SU-DHL-6 (cell line): ENCODE measurements around the gene CPPED1.

ENCODE experiments used
- H2AFZ ChIP-seq: fragments of 200-600 bp; sonication (generic); 2 replicates; pipeline ENCODE4 v1.6.1; 2014; ENCODE audit warnings: low read depth, mild to moderate bottlenecking, moderate library complexity, mixed read lengths, antibody characterized with exemption, low read length; ENCODE audit not compliant: severe bottlenecking
- H3F3A ChIP-seq: fragments of 200-600 bp; shearing (Covaris generic); 2 replicates; pipeline ENCODE4 v1.6.0; 2016; ENCODE audit warnings: antibody characterized with exemption, mild to moderate bottlenecking; ENCODE audit not compliant: insufficient read depth
- H3K27ac ChIP-seq: fragments of 200-600 bp; sonication (generic); 2 replicates; pipeline ENCODE4 v1.5.1; 2016; ENCODE audit warnings: low read depth, mild to moderate bottlenecking, low read length, moderate library complexity, mixed read lengths
- H3K27me3 ChIP-seq: fragments of 200-600 bp; sonication (generic), shearing (Covaris generic); 2 replicates; pipeline ENCODE4 v1.6.0; 2014; ENCODE audit warnings: mild to moderate bottlenecking, low read length
- H3K36me3 ChIP-seq: fragments of 200-600 bp; sonication (generic); 2 replicates; pipeline ENCODE4 v1.6.1; 2014; ENCODE audit warnings: mild to moderate bottlenecking, low read length, mixed read lengths
- H3K4me2 ChIP-seq: fragments of 300-600, 200-600 bp; shearing (Covaris generic), sonication (generic); 2 replicates; pipeline ENCODE4 v1.6.0; 2014; ENCODE audit warnings: low read length, low read depth, mild to moderate bottlenecking; ENCODE audit not compliant: poor library complexity, severe bottlenecking
- H3K4me3 ChIP-seq: fragments of 200-600 bp; sonication (generic); 2 replicates; pipeline ENCODE4 v1.5.1; 2014; ENCODE audit warnings: antibody characterized with exemption, low read length, mild to moderate bottlenecking, mixed read lengths; ENCODE audit not compliant: insufficient read depth, poor library complexity, severe bottlenecking
- H3K79me2 ChIP-seq: fragments of 200-600 bp; sonication (generic); 2 replicates; pipeline ENCODE4 v1.6.1; 2014; ENCODE audit warnings: mild to moderate bottlenecking, low read length, moderate library complexity; ENCODE audit not compliant: insufficient read depth
- H3K9ac ChIP-seq: fragments of 200-600 bp; sonication (generic); 2 replicates; pipeline ENCODE4 v1.7.0; 2014; ENCODE audit warnings: mild to moderate bottlenecking, low read length
- H3K9me2 ChIP-seq: fragments of 200-600 bp; sonication (generic); replicated peaks from 2 replicates; pipeline ENCODE4 v1.6.1; 2014; ENCODE audit warnings: low read length; ENCODE audit not compliant: insufficient read depth
- H3K9me3 ChIP-seq: fragments of 200-600 bp; sonication (generic); 2 replicates; pipeline ENCODE4 v1.6.1; 2014; ENCODE audit warnings: low read length, mixed read lengths; ENCODE audit not compliant: insufficient read depth
- H4K20me1 ChIP-seq: fragments of 200-600 bp; sonication (generic); 2 replicates; pipeline ENCODE4 v1.6.1; 2014; ENCODE audit warnings: low read depth, mild to moderate bottlenecking, antibody characterized with exemption, low read length, moderate library complexity, mixed read lengths
- CTCF ChIP-seq: fragments of 200-600 bp; sonication (generic); IDR thresholded peaks from one replicate; pipeline ENCODE4 v1.5.1; 2017; ENCODE audit warnings: antibody characterized with exemption, mild to moderate bottlenecking, low read length, moderate library complexity; ENCODE audit not compliant: insufficient read depth, poor library complexity, severe bottlenecking
- EZH2phosphoT487 ChIP-seq: fragments of 200-600 bp; sonication (generic), shearing (Covaris generic); conservative IDR thresholded peaks from 2 replicates; pipeline ENCODE4 v1.6.1; 2018; ENCODE audit warnings: mild to moderate bottlenecking, antibody characterized with exemption, low read length, moderate library complexity, mixed read lengths

Gene CPPED1

GRCh38 chr16:12611006-12611477 lies 192.6 kb downstream of the CPPED1 start:
- H3K9me3 ChIP-seq: no peaks in the 10 kb centered on the region

GRCh38 chr16:12609937-12610699 lies 193.6 kb downstream of the CPPED1 start:
- Histone ChIP-seq H3K9me2 (no peaks in the 10 kb centered on the region), H3K36me3 (no peaks in the 10 kb centered on the region), H3K4me2 (no peak overlapping the region), H3K27me3 (no peaks in the 10 kb centered on the region), H3K9me3 (no peaks in the 10 kb centered on the region), H3K4me3 (no peak overlapping the region), H3F3A (no peaks in the 10 kb centered on the region), H3K9ac (no peak overlapping the region), H2AFZ (no peak overlapping the region), H3K27ac (no peak overlapping the region), H4K20me1 (no peaks in the 10 kb centered on the region), H3K79me2 (no peaks in the 10 kb centered on the region)
- TF ChIP-seq EZH2phosphoT487 (no peak), CTCF (no peak)

More at GRCh38 chr16:12611006-12611477, 192.6 kb downstream of the CPPED1 start:
- Histone ChIP-seq H3F3A (no peaks in the 10 kb centered on the region), H3K4me3 (no peak overlapping the region), H3K79me2 (no peaks in the 10 kb centered on the region), H3K4me2 (no peak overlapping the region), H3K9me2 (no peaks in the 10 kb centered on the region), H3K27ac (no peak overlapping the region), H4K20me1 (no peaks in the 10 kb centered on the region), H3K9ac (no peak overlapping the region), H3K36me3 (no peaks in the 10 kb centered on the region), H2AFZ (no peak overlapping the region), H3K27me3 (no peaks in the 10 kb centered on the region)
- TF ChIP-seq CTCF: no peak
